Adrenal gland (tissue), 5 donors: Measurements from ENCODE around the gene COL6A1.

ENCODE experiments used
- POLR2A ChIP-seq, 2 donors: fragments of 450-650 bp; IDR thresholded peaks; one replicate each; pipeline ENCODE4 v1.6.1; 2017; ENCODE audit warnings: antibody characterized with exemption in 2 of 2, mild to moderate bottlenecking in 2 of 2, moderate library complexity in 1 of 2
- TF ChIP-seq, protein P1 (sequence below), 6 experiments: fragments of 450-650 bp in 4 of 6; fragments of 200-600 bp in 2 of 6; sonication (generic) in 1 of 6; IDR thresholded peaks; 1 replicate in 5 of 6; 2 replicates in 1 of 6; pipeline versions ENCODE4 v1.5.1 to v1.8.0; 2016 to 2021; ENCODE audit warnings: antibody characterized with exemption in 6 of 6, mild to moderate bottlenecking in 2 of 6, moderate library complexity in 1 of 6
- donor health status: DM: no; HTN: no; CAD: no.

DNA sequence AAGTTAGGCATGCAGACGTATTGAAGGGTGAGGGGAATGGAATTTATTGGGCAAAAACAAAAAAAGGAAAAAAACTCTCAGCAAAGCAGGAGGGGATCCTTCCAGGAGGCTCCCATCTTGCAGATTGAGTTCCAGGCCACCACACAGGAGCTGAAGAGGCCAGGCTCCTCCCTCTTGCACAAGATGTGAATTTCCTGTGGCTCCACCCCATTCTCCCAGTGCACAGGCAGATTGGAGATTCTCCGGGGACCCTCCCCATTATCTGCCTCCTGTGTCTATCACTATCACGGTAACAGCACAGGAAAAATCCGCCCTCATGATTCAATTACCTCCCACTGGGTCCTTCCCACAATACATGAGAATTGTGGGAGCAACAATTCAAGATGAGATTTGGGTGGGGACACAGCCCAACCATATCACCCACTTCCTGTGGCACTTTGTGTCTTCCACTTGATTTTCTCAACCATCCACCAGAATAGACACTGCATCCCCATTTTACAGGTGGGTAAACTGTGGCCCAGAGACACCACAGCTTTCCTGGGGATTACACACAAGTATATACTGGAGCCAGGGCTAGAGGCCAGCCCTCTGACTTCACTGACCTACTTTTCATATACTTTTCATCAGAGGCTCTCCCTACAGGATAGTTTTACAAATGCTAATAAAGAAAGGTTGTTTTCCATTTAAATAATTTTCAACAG, 18.9 kb upstream of the COL6A1 start:
- TF ChIP-seq, protein P1, sequence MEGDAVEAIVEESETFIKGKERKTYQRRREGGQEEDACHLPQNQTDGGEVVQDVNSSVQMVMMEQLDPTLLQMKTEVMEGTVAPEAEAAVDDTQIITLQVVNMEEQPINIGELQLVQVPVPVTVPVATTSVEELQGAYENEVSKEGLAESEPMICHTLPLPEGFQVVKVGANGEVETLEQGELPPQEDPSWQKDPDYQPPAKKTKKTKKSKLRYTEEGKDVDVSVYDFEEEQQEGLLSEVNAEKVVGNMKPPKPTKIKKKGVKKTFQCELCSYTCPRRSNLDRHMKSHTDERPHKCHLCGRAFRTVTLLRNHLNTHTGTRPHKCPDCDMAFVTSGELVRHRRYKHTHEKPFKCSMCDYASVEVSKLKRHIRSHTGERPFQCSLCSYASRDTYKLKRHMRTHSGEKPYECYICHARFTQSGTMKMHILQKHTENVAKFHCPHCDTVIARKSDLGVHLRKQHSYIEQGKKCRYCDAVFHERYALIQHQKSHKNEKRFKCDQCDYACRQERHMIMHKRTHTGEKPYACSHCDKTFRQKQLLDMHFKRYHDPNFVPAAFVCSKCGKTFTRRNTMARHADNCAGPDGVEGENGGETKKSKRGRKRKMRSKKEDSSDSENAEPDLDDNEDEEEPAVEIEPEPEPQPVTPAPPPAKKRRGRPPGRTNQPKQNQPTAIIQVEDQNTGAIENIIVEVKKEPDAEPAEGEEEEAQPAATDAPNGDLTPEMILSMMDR (IDR thresholded peaks at IDR 0.05), result no peak
- TF ChIP-seq POLR2A (IDR thresholded peaks at IDR 0.05), result no peak
